Measurements from ENCODE around the gene C1orf141.

GRCh38 chr1:67124455-67124854, 10.3 kb downstream of the C1orf141 start:
- no peak for TF ChIP-seq GABPA (IDR thresholded peaks at IDR 0.05 in 1 of 2, conservative IDR thresholded peaks at IDR 0.05 in 1 of 2)
- TF ChIP-seq JUND (IDR thresholded peaks at IDR 0.05), result no peak
- TF ChIP-seq REST (IDR thresholded peaks at IDR 0.05), result no peak
- no peak for TF ChIP-seq HNF4G (IDR thresholded peaks at IDR 0.05)
- TF ChIP-seq CTCF (IDR thresholded peaks at IDR 0.05; ENCODE audit: low read depth, low read length, missing input control), result no peak
- no peak for TF ChIP-seq RAD21 (IDR thresholded peaks at IDR 0.05)

Measured in liver (tissue), 3 donors.